Pons (tissue), 1 donor: Measurements from ENCODE around the gene TMEM244.
"Not testable (repeated sequence)": the region's sequence is repeated elsewhere in the genome, so short reads cannot be mapped to it uniquely, and the experiment has no call there.

ENCODE experiments used
- DNase-seq: peaks from one replicate; pipeline ENCODE4 v3.0.0-alpha.2; 2016; ENCODE audit warnings: low spot score

The TMEM244 gene

DNA sequence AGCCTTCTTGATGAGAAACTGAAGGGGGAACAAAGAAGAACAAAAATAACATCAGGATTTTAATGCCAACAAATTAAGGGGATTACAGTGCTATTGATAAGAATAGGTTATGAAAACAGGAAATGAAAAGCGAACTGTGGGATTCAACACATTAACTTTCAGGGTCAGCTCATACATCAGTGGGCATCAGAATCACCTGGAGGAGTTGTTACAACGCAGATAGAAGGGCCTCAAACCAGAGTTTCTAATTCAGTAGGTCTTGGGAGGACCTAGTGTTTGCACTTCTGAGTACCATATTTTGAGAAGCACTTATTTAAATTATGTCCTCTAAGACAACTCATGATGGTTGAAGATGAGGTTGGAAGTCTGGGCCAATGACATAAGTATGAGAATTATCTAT, 5.6 kb upstream of the TMEM244 start:
- no peak for DNase-seq

DNA sequence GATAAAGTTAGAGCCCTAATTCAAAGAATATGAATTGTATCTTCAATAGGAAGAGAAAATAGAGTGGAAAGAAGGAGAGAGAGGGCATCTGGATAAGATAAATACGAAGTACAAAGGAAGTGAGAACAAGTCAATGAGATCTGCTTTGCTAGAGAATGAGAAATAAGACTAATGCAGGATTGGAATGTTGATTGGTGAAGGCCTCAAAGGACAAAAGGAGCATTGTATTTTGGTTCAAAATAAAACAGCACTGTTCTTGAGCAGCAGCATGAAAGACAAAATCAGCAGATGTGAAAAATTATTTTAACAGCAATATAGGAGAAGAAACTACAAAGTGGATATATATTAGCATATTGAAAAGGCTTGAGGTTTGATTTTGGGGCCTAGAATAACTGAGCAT, 5.1 kb upstream of the TMEM244 start:
- peak; percentile 91 for DNase-seq

- no peak for DNase-seq
Measured at GRCh38 chr6:129865013-129865412, 3.9 kb upstream of the TMEM244 start.

- no peak for DNase-seq
Measured at GRCh38 chr6:129863664-129864063, 2.5 kb upstream of the TMEM244 start.

DNA sequence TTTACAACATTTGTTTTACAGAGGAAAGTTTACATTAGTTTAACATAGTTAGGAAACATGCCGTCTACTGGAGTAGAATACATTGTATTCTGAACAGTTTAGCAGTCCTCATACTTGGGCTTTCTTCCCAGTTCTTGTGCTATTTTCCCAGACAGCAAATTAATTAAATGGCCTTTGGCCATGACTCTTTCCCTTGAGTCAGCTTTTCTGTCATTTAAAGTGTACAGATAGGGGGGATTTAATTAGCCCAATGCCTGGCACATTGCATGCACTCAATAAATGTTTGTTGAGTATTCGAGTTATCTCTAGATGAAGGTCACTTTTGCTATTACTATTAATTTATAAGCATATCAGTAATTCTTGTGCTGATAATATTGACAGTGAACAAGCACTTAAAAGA, 1.6 kb downstream of the TMEM244 start:
- DNase-seq, result no peak

GRCh38 chr6:129857838-129858237, 3.3 kb downstream of the TMEM244 start:
- DNase-seq, result no peak

GRCh38 chr6:129853996-129854711, 7.0 kb downstream of the TMEM244 start:
- DNase-seq, result no peak

DNA sequence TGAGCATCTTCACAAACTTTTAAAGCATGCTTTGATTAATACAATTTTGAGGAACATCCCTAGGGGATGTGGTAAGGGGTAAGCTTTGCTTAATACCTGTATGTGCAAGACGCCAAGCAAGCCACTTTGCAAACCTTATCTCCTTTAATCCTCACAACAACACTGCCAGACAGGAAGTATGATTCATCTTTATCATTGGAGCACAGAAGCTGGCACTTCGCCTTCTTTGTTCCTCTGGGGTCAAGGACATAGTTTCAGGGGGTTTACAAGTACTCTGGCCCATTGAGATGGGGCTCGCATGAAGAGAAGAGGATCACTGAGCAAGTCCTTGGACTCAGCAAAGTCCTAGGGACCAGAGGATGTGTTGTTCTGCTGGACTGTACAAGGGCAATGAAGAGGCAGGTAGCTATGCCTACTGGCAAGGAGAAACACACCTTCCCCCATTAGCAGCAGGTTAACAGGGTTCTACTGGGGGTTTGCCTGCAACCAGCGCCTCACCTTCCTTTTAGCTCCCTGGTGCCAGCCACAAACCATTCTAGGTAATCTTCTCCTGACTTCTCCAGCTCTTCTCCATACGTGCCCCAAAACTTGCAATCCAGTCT, 8.8 kb downstream of the TMEM244 start:
- no peak for DNase-seq

GRCh38 chr6:129849456-129849855, 11.7 kb downstream of the TMEM244 start:
- no peak for DNase-seq

- DNase-seq, result no peak
Measured at GRCh38 chr6:129846761-129847160, 14.4 kb downstream of the TMEM244 start.

- no peak for DNase-seq
Measured at GRCh38 chr6:129845696-129846095, 15.4 kb downstream of the TMEM244 start.

GRCh38 chr6:129844118-129844891, 16.8 kb downstream of the TMEM244 start:
- no peak for DNase-seq

DNA sequence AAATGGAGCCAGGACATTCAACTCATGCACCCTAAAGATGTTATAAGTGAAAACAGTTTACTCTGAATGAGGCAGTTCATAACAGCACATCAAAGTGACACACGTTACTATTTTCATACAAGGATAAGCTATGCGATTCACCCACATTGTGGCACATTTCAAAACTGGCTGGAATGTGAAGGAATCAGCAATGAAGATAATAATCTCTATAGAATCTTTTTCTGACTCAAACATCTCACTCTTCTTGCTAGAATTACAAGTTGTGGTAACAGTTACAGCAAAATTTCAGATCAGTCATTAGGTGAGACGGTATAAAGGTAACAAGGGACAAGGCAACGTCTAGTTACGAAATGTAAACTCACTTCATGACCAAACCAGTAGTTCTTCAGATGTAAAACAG, 17.5 kb downstream of the TMEM244 start:
- no peak for DNase-seq

DNA sequence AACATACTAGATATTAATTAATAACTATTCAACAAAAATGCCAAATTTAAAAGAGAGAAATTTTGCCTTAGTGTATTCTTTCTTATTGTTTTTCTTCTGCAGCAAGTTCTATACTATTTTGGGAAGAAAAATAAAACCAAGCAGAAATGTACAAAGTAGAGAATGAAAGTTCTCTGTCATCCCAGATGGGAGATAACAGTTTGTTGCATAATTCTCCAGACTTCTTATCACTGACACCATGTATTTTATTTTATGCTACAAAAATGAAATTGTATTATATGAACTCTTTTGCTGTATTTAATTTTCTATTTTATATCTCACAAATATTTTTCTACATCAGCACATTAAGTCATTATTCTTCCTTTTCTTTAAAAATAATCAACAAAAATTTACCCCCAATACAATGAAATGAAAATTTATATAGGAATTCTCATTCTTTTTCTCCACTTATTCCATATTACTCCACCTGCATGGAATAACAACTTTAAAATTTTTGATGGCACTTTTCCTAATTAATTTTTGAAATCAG, 18.2 kb downstream of the TMEM244 start:
- no peak for DNase-seq

DNA sequence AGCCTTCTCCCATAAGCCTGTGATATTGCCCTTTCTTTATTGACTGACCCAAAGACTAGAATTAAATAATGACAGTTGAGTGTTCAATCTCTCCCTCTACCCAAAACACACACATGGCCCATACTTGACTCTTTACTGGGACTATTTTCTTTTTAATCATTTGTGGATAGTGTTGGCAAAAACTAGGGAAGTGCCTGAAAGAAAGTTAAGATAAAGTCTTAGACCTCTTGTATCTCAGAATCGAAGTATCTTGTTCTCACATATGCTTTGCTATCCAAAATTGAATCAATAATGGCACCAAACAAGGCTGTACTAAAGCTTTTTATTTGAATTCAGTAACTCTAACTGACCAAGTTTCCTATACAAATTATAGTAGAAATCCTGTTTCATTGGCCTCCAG, 19.0 kb downstream of the TMEM244 start:
- no peak for DNase-seq

DNA sequence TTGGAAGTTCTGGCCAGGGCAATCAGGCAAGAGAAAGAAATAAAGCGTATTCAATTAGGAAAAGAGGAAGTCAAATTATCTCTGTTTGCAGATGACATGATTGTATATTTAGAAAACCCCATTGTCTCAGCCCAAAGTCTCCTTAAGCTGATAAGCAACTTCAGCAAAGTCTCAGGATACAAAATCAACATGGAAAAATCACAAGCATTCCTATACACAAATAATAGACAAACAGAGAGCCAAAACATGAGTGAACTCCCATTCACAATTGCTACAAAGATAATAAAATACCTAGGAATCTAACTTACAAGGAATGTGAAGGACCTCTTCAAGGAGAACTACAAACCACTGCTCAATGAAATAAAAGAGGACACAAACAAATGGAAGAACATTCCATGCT, 21.6 kb downstream of the TMEM244 start:
- DNase-seq, result not testable (repeated sequence)

DNA sequence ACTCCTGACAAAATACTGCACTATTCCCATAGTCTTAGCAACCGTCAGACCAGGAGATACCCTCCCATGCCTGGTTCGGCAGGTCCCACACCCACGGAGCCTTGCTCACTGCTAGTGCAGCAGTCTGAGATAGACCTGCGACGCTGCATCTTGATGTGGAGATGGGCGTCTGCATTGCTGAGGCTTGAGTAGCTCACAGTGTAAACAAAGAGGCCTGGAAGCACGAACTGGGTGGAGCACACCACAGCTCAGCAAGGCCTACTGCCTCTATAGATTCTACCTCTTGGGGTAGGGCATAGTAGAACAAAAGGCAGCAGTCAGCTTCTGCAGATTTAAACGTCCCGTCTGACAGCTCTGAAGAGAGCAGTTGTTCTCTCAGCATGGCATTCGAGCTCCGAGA, 25.4 kb downstream of the TMEM244 start:
- no peak for DNase-seq

- DNase-seq, result no peak
Measured at GRCh38 chr6:129832299-129832698, 28.8 kb downstream of the TMEM244 start.

DNA sequence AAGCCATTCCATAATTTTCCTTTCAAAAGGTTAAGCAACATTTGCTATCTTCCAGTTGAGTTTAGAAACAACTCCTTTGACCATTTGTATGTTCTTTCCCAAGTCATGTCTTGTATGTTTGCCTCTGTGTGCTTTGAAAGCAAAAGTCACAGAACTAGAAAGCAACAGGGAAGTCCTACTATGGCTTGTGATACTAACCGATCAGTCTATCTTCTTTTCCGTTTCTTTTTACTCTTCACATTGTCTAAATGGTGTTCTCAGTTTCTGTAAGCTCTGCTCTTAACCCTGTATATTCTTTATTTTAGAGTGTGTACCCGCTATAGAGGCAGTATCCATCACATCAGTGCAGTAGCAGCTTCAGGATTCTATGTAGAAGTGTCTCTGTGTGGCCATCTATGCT, 32.9 kb downstream of the TMEM244 start:
- DNase-seq, result no peak

DNA sequence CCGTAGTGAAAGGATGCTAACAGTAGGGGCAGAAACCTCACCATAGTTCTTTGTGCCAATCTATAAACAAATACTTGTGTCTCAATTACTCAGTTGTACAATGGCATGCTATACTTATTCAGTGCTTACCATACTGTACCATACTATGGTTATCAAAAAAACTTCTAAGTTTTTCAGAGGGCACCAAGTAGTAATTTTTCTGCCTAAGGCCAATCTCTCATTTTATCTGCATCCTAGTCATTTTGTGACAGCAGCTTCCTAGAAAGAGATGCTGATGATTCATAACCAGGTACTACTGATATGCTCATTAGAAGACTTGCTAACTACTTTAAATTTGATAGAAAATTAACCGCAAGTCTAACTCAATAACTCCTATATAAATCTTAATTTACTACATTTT, 42.9 kb downstream of the TMEM244 start:
- DNase-seq, result no peak

GRCh38 chr6:129817821-129818220, 43.3 kb downstream of the TMEM244 start:
- no peak for DNase-seq

- DNase-seq, result no peak
Measured at GRCh38 chr6:129817332-129817731, 43.8 kb downstream of the TMEM244 start.
